Activated CD4-positive, alpha-beta T cell treated with anti-CD3 and anti-CD28 coated beads, Interleukin-2, amount 10 ng/mL, durations not matched to agents 24 days and 14 days (primary cell): ENCODE results near the gene ZNF385A. TPM values are rescaled to one million over a fixed set of nuclear protein-coding genes. Genes with fewer than 3 reads are reported as not detected.

Experiments used
- DNase-seq: peaks from one replicate; pipeline ENCODE4 v3.0.0; 2022
- H3K27ac Mint-ChIP-seq: one replicate; pipeline ENCODE4 v1.8.0; 2022; ENCODE audit warnings: mild to moderate bottlenecking, mixed read lengths
- H3K27me3 Mint-ChIP-seq: one replicate; pipeline ENCODE4 v1.8.0; 2022; ENCODE audit warnings: mixed read lengths
- H3K36me3 Mint-ChIP-seq: one replicate; pipeline ENCODE4 v1.8.0; 2022; ENCODE audit warnings: low read depth, mild to moderate bottlenecking, mixed read lengths
- H3K4me1 Mint-ChIP-seq: one replicate; pipeline ENCODE4 v1.8.0; 2021; ENCODE audit warnings: mixed read lengths
- H3K4me3 Mint-ChIP-seq: one replicate; pipeline ENCODE4 v1.8.0; 2022; ENCODE audit warnings: mild to moderate bottlenecking, moderate library complexity, mixed read lengths
- H3K9me3 Mint-ChIP-seq: one replicate; pipeline ENCODE4 v1.8.0; 2021; ENCODE audit warnings: mixed read lengths
- intact Hi-C: fragments of 100-400 bp; cut with micrococcal nuclease; formaldehyde crosslinking; loops from one replicate; pipeline ENCODE4 v1.15.1; 2023
- total RNA-seq: library from RNA; stranded (reverse); gene quantifications from 2 replicates; pipeline ENCODE4 v1.2.3, GENCODE V29; 2022

The ZNF385A gene
- total RNA-seq, 1 donor from 2014 or later = 0.84 TPM

- peaks cover 8% of the 10 kb centered on the region for H3K27me3 Mint-ChIP-seq
- no peaks in the 10 kb centered on the region for H3K36me3 Mint-ChIP-seq
- H3K9me3 Mint-ChIP-seq = no peaks in the 10 kb centered on the region
- H3K4me1 Mint-ChIP-seq = peaks cover 20% of the 10 kb centered on the region
- H3K4me3 Mint-ChIP-seq = peak overlapping the region; percentile 75
- DNase-seq = peak; percentile 97
- peak overlapping the region; percentile 34 for H3K27ac Mint-ChIP-seq
- intact Hi-C loops = loop anchor here (2.0 kb wide), 1 partner anchor 19 kb away; no protein-coding TSS in a partner anchor
Observed at GRCh38 chr12:54379398-54380201, 4.9 kb downstream of the ZNF385A start.

GRCh38 chr12:54378796-54379397 lies 5.6 kb downstream of the ZNF385A start:
- DNase-seq = peak; percentile 84
- Mint-ChIP-seq H3K27ac (no peak overlapping the region), H3K27me3 (peaks cover 8% of the 10 kb centered on the region), H3K9me3 (no peaks in the 10 kb centered on the region), H3K4me3 (peak overlapping the region; percentile 75), H3K36me3 (no peaks in the 10 kb centered on the region), H3K4me1 (peaks cover 24% of the 10 kb centered on the region)
- intact Hi-C loops = loop anchor here (2.0 kb wide), 1 partner anchor 20 kb away; no protein-coding TSS in a partner anchor

DNA sequence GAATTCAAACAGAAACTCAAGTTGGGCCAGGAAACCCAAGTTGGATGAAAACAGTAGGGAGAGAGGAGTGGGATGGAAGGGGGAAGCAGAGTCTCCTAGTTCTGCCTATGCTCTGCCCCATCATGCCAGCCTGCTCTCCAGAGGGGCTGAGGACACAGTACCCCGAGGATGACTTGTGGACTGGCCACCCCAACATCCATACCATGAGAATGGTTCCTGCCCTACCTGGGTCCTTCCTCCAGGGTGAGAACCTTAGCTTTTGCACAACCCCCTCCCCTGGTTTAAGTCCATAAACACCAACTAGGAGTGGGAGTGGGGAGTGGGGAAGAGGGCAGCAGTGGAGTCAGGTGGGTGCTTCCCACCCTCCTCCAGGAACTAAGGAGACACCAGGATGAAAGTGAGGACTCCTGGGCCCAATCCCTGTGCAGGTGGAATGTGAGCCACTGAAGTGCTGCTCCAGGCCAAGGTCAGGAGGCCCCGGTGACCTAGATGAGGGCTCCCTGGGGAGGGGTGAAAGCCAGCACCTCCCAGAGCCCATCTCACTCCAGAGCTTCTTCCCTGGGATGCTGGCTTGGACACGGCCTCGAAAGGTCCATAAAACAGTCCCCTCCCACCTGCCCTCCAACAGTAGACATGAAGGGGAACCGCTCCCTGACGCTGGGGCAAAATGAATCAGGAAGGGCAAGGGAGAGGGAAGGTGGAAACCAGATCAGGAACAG lies 6.6 kb downstream of the ZNF385A start:
- Mint-ChIP-seq H3K4me3 (peak overlapping the region; percentile 66), H3K27me3 (peaks cover 8% of the 10 kb centered on the region), H3K27ac (no peak overlapping the region), H3K9me3 (no peaks in the 10 kb centered on the region), H3K36me3 (no peaks in the 10 kb centered on the region), H3K4me1 (peaks cover 27% of the 10 kb centered on the region)
- intact Hi-C loops = loop anchor here (2.0 kb wide), 1 partner anchor 21 kb away; no protein-coding TSS in a partner anchor
- DNase-seq = no peak

GRCh38 chr12:54377007-54377406 lies 7.5 kb downstream of the ZNF385A start:
- no peaks in the 10 kb centered on the region for H3K9me3 Mint-ChIP-seq
- no peaks in the 10 kb centered on the region for H3K36me3 Mint-ChIP-seq
- intact Hi-C loops = no loop called here
- H3K4me3 Mint-ChIP-seq = no peak overlapping the region
- DNase-seq = no peak
- H3K27ac Mint-ChIP-seq = no peak overlapping the region
- peaks cover 28% of the 10 kb centered on the region for H3K4me1 Mint-ChIP-seq
- H3K27me3 Mint-ChIP-seq = peaks cover 8% of the 10 kb centered on the region

- H3K9me3 Mint-ChIP-seq = no peaks in the 10 kb centered on the region
- H3K4me3 Mint-ChIP-seq = no peak overlapping the region
- intact Hi-C loops = no loop called here
- peaks cover 32% of the 10 kb centered on the region for H3K4me1 Mint-ChIP-seq
- peaks cover 8% of the 10 kb centered on the region for H3K27me3 Mint-ChIP-seq
- H3K36me3 Mint-ChIP-seq = no peaks in the 10 kb centered on the region
- DNase-seq = no peak
- no peak overlapping the region for H3K27ac Mint-ChIP-seq
Observed at GRCh38 chr12:54376596-54376995, 7.9 kb downstream of the ZNF385A start.

GRCh38 chr12:54375259-54375579 lies 9.3 kb downstream of the ZNF385A start:
- H3K4me3 Mint-ChIP-seq = no peak overlapping the region
- intact Hi-C loops = no loop called here
- DNase-seq = no peak
- H3K9me3 Mint-ChIP-seq = no peaks in the 10 kb centered on the region
- no peak overlapping the region for H3K27ac Mint-ChIP-seq
- H3K27me3 Mint-ChIP-seq = peaks cover 8% of the 10 kb centered on the region
- peaks cover 32% of the 10 kb centered on the region for H3K4me1 Mint-ChIP-seq
- no peaks in the 10 kb centered on the region for H3K36me3 Mint-ChIP-seq

DNA sequence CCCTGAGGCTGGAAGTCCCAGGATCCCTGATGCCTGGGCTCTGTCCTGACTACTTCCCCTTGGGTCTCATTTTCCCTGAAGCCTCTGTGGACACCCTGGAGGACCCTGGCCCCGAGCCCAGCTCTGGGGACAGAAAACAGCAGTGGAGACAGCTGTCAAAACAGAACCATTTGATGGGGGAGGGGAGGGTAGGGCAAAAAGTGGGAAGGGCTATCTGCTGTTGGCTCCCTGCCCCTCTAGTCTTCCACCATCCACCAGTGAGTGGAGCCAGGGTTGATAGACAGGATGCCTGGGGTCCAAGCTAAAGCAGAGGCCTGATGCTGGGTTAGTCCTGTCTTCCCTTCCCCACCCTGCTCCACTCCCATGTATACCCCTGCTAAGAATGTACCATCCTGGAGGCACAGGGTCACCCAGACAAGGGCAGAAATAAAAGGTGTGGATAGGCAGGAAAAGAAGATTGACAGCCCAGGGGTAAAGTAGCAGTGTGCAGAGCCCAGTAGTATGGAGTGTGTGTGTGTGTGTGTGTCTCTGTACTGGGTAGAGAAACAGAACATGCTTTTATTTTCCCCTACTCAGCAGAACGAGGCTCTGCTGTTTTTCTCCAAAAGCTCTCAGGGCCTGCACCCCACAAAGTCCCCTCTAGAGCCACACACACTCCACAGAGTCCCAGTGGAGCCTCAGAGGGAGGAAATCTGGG lies 9.8 kb downstream of the ZNF385A start:
- Mint-ChIP-seq H3K4me3 (no peak overlapping the region), H3K9me3 (no peaks in the 10 kb centered on the region), H3K27ac (no peak overlapping the region), H3K27me3 (peaks cover 8% of the 10 kb centered on the region), H3K36me3 (no peaks in the 10 kb centered on the region), H3K4me1 (peaks cover 30% of the 10 kb centered on the region)
- intact Hi-C loops = no loop called here
- no peak for DNase-seq

DNA sequence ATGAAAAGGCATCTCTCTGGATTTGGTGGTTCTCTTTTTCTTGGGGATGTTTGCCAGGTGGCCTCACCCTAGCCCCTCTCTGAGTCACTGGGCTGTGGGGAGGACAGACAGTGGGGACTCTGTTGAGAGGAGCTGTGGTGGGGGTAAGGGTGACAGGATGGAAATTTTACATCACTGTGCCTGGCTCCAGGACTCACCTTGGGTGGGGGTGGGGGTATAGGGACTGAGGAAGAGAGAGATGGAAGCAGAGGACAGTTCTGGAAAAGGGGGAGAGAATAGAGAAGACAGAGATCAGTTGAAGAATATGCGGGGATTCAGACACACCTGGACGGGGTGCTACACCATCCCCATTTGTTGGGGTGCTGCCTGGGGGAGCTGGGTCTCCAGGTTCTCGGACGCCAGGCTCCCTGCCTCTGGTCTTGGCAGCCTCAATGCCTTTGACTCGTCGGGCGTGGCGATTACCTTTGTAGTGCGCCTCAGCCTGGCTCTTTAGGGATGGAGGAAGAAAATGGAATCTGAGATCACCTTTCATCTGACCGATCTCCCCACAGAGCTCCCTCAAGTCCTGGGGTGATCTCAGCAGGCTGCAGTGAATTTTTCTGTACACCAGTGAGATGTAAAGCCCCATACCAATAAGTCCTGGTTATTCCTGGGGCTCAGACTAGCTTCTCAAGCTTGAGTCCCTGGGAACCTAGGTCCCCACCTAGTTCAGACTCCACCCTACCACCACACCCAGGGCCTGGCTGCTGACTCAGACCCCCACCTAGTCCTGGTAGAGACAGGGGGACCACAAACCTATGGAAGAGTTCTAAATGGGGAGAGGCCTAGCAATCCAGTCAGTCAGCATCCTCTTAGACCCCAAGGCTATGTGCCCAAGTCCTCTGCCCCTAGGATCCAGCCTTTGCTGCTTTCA lies 10.6 kb downstream of the ZNF385A start:
- Mint-ChIP-seq H3K27me3 (peaks cover 8% of the 10 kb centered on the region), H3K9me3 (no peaks in the 10 kb centered on the region), H3K27ac (no peak overlapping the region), H3K36me3 (no peaks in the 10 kb centered on the region), H3K4me3 (no peak overlapping the region), H3K4me1 (peaks cover 30% of the 10 kb centered on the region)
- no peak for DNase-seq
- intact Hi-C loops = no loop called here

DNA sequence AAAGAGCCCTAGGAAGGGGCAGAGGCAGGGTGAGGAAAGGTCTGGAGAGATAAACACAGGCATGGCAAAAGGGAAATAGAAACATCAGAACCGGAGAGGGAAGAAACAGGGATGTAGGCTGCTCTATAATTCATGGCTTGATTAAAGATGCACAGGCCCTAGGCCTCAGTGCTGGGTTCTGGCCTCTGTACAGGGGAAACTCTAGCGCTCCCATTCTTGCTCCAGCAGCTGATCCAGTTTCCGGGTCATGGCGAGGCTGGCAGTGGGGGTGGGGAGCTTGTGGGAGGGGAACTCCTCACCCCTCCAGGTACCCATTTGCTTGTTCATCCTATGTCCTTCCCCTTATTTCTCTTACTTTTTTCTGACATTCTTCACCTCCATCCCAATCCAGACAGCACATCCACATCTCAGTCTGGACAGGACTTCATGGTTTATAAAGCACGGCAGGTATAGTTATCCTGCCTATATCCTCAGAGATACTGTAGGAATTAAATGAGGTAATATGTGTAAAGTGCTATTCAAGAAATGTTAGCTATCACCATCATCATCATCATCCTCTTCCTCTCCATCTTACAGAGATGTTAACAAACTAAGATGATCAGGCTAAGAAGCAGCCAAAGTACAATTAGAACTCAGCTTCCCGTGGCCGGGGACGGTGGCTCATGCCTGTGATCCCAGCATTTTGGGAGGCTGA lies 12.3 kb downstream of the ZNF385A start:
- Mint-ChIP-seq H3K4me3 (no peak overlapping the region), H3K9me3 (no peaks in the 10 kb centered on the region), H3K27ac (peak overlapping the region; percentile 35), H3K27me3 (peaks cover 9% of the 10 kb centered on the region), H3K4me1 (peaks cover 35% of the 10 kb centered on the region), H3K36me3 (no peaks in the 10 kb centered on the region)
- intact Hi-C loops = no loop called here
- DNase-seq = no peak

- no peak overlapping the region for H3K4me3 Mint-ChIP-seq
- H3K4me1 Mint-ChIP-seq = peaks cover 34% of the 10 kb centered on the region
- H3K36me3 Mint-ChIP-seq = no peaks in the 10 kb centered on the region
- H3K27ac Mint-ChIP-seq = peak overlapping the region; percentile 35
- H3K9me3 Mint-ChIP-seq = no peaks in the 10 kb centered on the region
- DNase-seq = no peak
- H3K27me3 Mint-ChIP-seq = peaks cover 10% of the 10 kb centered on the region
- intact Hi-C loops = no loop called here
Observed at GRCh38 chr12:54371328-54372112, 13.0 kb downstream of the ZNF385A start.

DNA sequence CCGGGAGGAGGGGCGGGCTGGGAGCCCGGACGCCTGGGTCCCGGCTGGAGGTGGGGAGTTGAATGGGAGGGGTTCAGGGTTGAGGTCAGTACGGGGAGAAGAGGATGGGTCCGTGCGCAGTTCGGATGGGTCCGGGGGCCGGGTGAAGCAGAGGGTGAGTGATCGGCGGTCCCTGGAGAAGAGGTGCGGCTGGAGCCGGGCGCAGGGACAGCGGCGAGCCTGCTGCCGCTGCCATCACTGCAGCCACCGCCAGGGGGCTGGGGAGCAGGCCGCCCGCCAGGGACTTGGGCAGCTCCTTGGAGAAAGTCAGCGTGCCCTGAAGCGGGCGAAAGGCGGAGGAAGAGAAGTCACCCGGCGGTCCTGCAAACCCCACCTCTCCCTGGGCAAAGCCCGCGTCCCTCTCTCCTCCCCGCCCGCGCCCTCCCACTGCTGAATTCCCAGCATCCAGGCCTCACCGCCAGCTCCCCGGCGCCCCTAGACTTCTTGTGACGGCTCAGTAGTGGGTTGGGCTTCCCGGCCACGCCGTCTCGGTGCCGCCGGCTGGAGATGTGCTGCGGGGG lies 14.3 kb downstream of the ZNF385A start:
- DNase-seq = peak; percentile 78
- H3K4me1 Mint-ChIP-seq = peaks cover 34% of the 10 kb centered on the region
- intact Hi-C loops = no loop called here
- peaks cover 8% of the 10 kb centered on the region for H3K27me3 Mint-ChIP-seq
- H3K27ac Mint-ChIP-seq = no peak overlapping the region
- H3K9me3 Mint-ChIP-seq = no peaks in the 10 kb centered on the region
- peak overlapping the region; percentile 40 for H3K4me3 Mint-ChIP-seq
- no peaks in the 10 kb centered on the region for H3K36me3 Mint-ChIP-seq
